Stimulated activated CD4-positive, alpha-beta T cell treated with anti-CD3 and anti-CD28 coated beads, Interleukin-2, amount 100 ng/mL, for 24 hours (primary cell): ENCODE results near the gene KAZN.
"Not testable (repeated sequence)": the region's sequence is repeated elsewhere in the genome, so short reads cannot be mapped to it uniquely, and the experiment has no call there.

Experiments
- DNase-seq, 2 donors: peaks; one replicate each; pipeline ENCODE4 v3.0.0-alpha.2; 2020

The KAZN gene

DNA sequence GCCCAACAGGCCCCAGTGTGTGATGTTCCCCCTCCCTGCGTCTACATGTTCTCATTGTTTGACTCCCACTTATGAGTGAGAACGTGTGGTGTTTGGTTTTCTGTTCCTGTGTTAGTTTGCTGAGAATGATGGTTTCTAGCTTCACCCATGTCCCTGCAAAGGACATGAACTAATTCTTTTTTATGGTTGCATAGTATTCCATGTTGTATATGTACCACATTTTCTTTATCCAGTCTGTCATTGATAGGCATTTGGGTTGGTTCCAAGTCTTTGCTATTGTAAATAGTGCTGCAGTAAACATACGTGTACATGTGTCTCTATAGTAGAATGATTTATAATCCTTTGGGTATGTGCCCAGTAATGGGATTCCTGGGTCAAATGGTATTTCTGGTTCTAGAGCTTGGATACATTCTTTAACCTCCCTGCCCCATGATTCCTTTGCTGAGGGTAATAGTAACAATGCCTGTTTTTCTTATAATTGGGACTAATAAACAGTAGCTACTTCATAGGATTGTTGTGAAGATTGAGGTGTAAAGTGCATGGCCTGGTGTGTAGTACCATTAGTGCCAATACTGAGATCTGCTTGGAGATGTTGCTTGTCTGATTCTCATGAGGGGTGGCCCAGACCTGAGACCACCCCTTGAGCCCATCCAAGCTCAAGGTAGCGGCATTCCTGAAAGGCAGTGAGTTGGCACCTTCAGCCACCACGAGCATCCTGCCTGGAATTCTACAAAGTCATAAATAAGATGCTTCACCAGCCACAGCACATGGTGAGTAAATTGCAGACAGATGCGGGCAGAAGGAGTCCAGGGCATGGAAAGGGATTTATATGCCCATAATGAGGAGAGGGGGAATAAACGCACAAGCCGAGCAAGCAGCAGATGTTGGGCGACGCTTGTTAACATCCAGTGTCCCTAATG lies 365.6 kb downstream of the KAZN start:
- DNase-seq: not testable (repeated sequence)

DNA sequence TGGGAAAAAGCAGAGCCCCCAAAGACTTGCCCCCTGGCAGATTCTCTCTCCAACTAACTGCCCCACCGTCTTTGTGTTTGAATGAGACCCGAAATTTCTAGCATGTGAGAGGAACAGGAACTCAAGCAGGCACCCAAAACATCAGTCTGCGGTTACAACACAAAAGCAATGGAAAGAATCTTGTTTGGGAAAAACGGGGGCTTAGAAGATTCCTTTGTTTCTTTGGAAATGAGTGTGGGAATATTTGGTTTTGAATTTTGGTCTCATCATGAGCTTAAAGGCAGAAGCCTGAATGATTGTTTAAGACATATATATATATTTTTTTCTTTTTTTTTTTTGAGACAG lies 366.2 kb downstream of the KAZN start:
- DNase-seq: no peak

DNA sequence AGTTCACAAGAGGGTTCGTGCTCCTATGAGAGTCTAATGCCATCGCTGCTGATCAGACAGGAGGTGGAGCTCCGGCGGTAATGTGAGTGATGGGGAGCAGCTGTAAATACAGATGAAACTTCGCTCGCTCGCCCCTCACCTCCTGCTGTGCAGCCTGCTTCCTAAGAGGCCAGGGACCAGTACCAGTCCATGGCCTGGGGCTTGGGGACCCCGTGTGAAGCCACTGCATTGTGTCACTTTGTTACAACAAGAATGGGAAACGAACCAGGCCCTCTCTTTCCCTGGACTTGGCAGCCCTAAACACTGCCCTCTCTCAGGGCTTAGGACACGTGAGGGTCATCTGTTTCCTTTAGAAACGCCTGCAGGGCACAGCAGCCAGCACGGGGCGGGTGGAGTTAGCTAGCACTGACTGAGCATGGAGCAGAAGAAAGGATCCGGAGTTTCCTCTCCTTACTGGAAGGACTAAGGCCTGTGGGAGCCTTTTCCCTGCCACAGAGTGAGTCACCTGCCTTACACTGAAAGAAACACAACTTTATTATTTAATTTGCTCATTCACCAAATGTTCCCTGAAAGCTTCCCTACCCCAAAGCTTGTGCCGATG lies 369.9 kb downstream of the KAZN start:
- DNase-seq: no peak

- DNase-seq: peak; percentile 21 to 30
Observed at GRCh38 chr1:14969006-14969405, 370.5 kb downstream of the KAZN start.

- peak; percentile 23 to 44 for DNase-seq
Observed at GRCh38 chr1:14970115-14970798, 371.8 kb downstream of the KAZN start.

DNA sequence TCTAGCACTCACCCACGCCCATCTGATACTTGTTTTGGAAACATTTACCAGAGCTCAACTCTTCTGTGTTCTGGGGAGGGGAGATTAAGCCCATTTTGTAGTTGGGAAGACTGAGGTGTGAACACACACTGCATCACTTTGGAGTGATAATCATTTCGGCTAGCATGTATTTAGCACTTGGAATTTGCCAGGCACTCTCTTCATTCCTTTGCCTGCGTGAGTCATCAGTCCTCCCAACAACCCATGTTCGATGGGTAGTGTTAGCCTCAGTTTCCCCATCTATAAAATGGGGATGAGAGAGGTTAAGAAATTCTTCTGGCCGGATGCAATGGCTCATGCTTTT lies 372.3 kb downstream of the KAZN start:
- no peak for DNase-seq

- DNase-seq: no peak
Observed at GRCh38 chr1:14971221-14971620, 372.7 kb downstream of the KAZN start.

DNA sequence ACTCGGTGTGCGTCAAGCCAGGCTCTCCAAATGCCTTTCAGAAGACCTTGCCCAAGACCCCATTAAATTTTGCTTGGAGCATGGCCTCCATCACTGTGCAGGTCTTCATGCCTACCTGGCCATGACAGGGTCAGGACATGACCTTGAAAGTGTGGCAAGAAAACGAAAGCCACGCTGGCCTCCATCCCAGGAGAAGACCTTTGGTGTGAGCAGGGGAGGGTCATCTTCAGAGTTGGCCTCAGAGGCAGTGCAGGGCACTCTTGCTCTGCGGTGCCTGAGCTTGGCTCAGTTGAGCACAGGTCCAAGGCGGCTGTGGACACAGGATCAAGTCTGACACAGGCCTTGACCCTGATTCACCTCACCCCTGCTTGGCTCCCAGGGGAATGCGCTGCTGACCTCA lies 373.6 kb downstream of the KAZN start:
- DNase-seq: no peak

DNA sequence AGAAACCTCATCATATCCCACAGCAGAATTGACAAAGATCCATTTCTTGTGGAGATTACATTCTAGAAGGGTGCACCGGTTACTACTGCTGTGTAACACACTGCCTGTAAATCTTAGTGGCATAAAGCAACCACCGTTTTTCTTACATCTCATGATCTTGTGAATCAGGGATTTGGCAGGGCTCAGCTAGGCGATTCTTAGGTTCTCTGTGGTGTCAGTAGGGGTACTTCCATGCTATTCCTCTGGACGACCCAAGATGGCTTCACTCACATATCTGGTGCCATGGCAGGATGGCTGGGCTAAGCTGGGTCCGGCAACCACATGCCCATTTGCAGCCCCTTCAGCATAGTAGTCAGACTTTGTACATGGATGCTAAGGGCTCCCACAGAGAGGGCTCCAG lies 375.3 kb downstream of the KAZN start:
- DNase-seq: no peak

DNA sequence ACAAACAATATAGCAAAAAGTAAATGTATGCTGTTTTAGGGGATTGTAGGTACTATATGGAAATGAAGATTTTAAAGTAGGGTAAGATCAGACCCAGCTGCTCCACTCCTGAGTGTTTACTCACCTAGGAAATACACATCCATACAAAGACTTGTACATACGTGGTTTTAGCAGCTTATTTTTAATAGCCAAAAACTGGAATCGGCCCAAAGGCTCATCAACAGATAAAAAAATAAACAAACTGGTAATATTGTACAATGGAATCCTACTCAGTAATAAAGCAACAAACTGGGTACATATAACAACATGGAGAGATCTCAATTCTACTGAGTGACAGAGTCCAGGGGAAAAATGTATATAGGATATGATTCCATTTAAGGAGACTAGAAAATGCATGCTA lies 375.9 kb downstream of the KAZN start:
- DNase-seq: no peak

- no peak for DNase-seq
Observed at GRCh38 chr1:14975119-14975518, 376.6 kb downstream of the KAZN start.

- no peak for DNase-seq
Observed at GRCh38 chr1:14976256-14976655, 377.8 kb downstream of the KAZN start.

- no peak for DNase-seq
Observed at GRCh38 chr1:14977338-14977931, 378.9 kb downstream of the KAZN start.

DNA sequence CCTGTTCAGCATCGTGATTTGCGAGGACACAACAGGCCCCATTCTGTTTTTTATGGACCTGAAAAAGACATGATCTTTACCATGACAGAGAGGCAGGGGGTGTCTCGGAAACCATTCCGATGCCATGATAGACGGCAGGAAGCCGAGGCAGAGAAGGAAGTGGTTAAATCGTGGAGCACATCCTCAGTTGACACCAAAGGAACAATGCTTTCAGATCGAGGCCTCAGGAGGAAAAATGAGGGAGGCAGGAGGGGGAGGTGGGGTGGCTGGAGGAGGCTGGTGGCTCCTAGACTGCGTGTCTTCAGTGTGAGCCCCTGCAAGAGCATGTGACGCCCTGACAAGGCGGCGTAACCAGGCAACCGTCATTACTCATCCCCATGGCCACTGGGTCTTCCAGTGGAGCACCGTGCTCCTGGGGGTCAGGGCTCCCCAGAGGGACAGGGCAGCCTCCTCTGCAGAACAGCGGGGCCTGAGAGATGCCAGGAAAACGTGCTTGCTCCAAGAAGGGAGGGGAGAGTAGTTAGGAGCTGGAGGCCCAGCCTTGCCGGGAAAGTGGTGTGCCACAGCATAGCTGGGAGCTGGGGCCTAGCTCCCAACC lies 382.2 kb downstream of the KAZN start:
- DNase-seq: no peak

- no peak for DNase-seq
Observed at GRCh38 chr1:14982029-14982428, 383.5 kb downstream of the KAZN start.

DNA sequence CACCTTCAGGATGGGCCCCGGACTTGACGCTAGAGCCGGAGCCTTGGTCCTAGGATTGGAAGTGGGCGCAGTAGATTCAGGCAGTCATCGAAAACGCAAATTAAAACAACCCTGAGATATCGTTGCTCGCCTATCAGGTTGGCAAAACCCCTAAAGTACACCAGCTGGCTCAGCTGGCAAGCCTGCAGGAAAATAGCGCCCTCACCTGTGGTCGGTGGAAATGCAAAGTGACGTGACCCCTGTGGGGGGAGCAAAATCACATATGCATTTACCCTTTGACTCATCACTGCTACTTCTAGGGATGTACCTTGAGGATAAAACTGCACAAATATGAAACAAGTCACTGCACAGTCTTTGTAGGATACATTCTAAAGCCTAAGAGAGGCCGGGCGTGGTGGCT lies 384.8 kb downstream of the KAZN start:
- DNase-seq: no peak

- DNase-seq: no peak
Observed at GRCh38 chr1:14986168-14986567, 387.7 kb downstream of the KAZN start.

GRCh38 chr1:14987829-14988603 lies 389.5 kb downstream of the KAZN start:
- DNase-seq: no peak

DNA sequence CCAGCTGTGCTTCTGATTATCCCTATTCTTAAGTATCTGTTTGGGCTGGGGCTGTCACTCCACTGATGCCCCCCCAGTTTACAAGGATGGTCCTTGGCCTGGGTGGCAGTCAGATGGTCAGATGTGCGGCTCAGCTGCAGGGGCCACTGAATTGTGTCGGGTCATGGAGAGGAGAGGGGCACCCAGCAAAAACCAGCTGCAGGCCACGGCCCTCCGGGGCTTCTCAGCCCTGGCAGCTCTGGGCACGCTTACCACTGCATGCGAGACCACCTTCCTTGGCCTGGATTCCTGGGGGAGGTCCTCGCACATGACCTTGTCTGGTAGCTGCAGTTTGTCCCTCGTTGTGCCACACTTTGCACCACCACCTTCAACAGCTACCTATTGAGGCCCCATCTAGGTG lies 390.2 kb downstream of the KAZN start:
- DNase-seq: no peak

GRCh38 chr1:14989931-14990728 lies 391.6 kb downstream of the KAZN start:
- no peak for DNase-seq

- no peak for DNase-seq
Observed at GRCh38 chr1:14993414-14993813, 394.9 kb downstream of the KAZN start.

DNA sequence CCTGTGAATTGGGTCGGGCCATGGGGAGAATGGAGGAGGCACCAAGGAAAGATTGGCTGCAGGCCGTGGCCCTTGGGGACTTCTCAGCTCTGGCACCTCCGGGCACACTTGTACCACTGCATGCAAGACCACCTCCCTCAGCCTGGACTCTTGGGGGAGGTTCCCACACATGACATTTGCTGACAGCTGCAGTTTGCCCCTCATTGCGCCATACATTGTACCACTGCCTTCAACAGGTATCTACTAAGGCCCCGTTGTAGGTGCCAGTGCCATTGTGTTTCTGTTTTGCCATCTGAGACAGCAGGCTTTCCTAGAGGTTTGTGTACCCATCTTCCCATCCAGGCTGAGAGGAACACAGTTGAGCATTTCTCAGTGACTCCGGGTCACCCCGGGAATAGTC lies 395.7 kb downstream of the KAZN start:
- no peak for DNase-seq
